GM23248 (cell line): Measurements from ENCODE around the gene POMGNT1.

Source experiments
- EZH2 ChIP-seq: fragments of 200-600 bp; sonication (generic); IDR thresholded peaks from 2 replicates; pipeline ENCODE4 v1.6.1; 2018; ENCODE audit warnings: antibody characterized with exemption, mild to moderate bottlenecking; ENCODE audit not compliant: insufficient read depth, poor library complexity, severe bottlenecking
- EZH2phosphoT487 ChIP-seq: fragments of 200-600 bp; sonication (generic); IDR thresholded peaks from 2 replicates; pipeline ENCODE4 v1.6.1; 2018; ENCODE audit warnings: antibody characterized with exemption, moderate library complexity, mild to moderate bottlenecking, low read depth; ENCODE audit not compliant: insufficient read depth

DNA sequence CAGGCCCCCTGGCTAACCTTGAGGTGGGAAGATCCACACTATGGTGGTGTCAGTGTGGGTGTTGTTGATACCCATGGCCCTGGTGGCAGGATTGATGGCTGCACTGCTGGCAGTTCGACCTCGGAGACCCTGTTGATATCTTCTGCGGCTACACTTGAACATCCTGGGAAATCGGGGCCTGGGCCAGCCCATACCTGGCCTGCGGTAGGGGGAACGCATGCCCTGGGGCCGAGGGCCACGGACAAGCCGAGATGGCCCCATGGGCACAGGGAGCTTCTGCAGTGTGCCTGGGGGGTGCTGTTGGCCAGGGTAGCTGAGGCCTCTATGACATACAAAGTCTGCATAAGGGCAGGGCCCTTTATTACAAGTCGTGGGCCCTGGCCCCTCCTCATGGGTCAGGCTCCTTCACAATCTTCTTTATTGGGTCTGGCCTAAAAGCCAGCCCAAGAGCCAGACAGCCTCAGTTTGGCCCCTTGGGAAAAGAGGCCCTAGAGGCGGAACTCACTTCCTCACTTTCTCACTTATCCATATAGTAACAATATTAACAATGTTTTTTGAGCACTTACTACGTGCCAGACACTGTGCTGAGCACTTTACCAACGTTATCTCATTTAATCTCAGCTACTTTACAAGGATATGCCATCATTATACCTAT lies 21.9 kb downstream of the POMGNT1 start, which contains the start of gene P3R3URF:
- no peak for TF ChIP-seq EZH2
- TF ChIP-seq EZH2phosphoT487, result no peak
